HCT116 (cell line): Measurements from ENCODE around the gene TBXAS1.

Experiments used
- ATF3 ChIP-seq: IDR thresholded peaks from 2 replicates; pipeline ENCODE4 v1.6.1; 2012
- CEBPB ChIP-seq: IDR thresholded peaks from 2 replicates; pipeline ENCODE4 v1.6.1; 2012; ENCODE audit warnings: low read depth
- CTCF ChIP-seq, 3 experiments: fragments of 200-600 bp in 1 of 3; sonication (generic) in 1 of 3; IDR thresholded peaks in 2 of 3; conservative IDR thresholded peaks in 1 of 3; 2 replicates each; pipeline ENCODE4 v1.5.1; 2012 to 2017; ENCODE audit warnings: low read depth in 2 of 3, low read length in 2 of 3, antibody characterized with exemption in 1 of 3, borderline replicate concordance in 1 of 3, control low read depth in 1 of 3, mild to moderate bottlenecking in 1 of 3, mixed read lengths in 1 of 3, mixed run types in 1 of 3, moderate library complexity in 1 of 3; ENCODE audit not compliant: insufficient read depth in 1 of 3
- EGR1 ChIP-seq: IDR thresholded peaks from 2 replicates; pipeline ENCODE4 v1.6.1; 2012; ENCODE audit warnings: low read depth
- EZH2 ChIP-seq: fragments of 200-600 bp; sonication (generic); IDR thresholded peaks from 2 replicates; pipeline ENCODE4 v1.6.1; 2017; ENCODE audit warnings: antibody characterized with exemption, mixed run types
- POLR2A ChIP-seq: IDR thresholded peaks from 2 replicates; pipeline ENCODE4 v1.7.0; 2011; ENCODE audit warnings: borderline replicate concordance; ENCODE audit not compliant: insufficient read depth, insufficient read length; ENCODE audit errors: extremely low read depth
- POLR2AphosphoS5 ChIP-seq: IDR thresholded peaks from 2 replicates; pipeline ENCODE4 v1.6.1; 2011; ENCODE audit warnings: mild to moderate bottlenecking, low read depth, low read length, moderate library complexity
- REST ChIP-seq: IDR thresholded peaks from 2 replicates; pipeline ENCODE4 v1.6.1; 2012; ENCODE audit warnings: low read depth
- YY1 ChIP-seq: IDR thresholded peaks from 2 replicates; pipeline ENCODE4 v1.6.1; 2011; ENCODE audit warnings: low read length, low read depth, moderate library complexity, mild to moderate bottlenecking; ENCODE audit not compliant: insufficient replicate concordance; ENCODE audit errors: extremely low read depth
- ZFX ChIP-seq: fragments of 450-650 bp; IDR thresholded peaks from 2 replicates; pipeline ENCODE4 v1.6.1; 2017
- TF ChIP-seq, protein P1 (sequence below): IDR thresholded peaks from 2 replicates; pipeline ENCODE4 v1.6.1; 2012

DNA sequence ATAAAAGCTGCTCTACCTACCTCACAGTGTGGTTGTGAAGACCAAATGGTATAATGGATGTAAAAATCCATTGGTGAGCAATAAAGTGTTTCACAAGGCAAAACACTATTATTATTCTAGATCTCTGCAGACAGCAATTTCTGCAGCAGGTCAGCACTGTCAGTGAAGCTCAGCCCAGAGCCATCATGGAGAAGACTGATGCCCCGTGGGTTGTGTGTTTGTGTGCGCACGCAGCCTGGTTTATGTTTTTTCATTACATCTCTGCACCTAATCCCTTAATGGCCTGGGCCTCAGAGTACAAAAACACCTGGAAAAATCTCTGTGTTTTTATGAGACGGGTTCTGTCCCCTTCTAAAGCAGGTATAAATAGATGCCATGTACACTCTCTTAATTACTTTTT lies 169.5 kb downstream of the TBXAS1 start:
- TF ChIP-seq POLR2AphosphoS5, result no peak
- TF ChIP-seq, protein P1, sequence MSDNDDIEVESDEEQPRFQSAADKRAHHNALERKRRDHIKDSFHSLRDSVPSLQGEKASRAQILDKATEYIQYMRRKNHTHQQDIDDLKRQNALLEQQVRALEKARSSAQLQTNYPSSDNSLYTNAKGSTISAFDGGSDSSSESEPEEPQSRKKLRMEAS, result no peak
- TF ChIP-seq ZFX, result no peak
- TF ChIP-seq CEBPB, result no peak
- TF ChIP-seq CTCF (IDR thresholded peaks at IDR 0.05 in 2 of 3, conservative IDR thresholded peaks at IDR 0.05 in 1 of 3; ENCODE audit: borderline replicate concordance in 1 of 3, insufficient read depth in 1 of 3, low read depth in 2 of 3, low read length in 2 of 3), result no peak
- no peak for TF ChIP-seq EGR1
- TF ChIP-seq ATF3, result no peak
- TF ChIP-seq YY1, result no peak
- TF ChIP-seq POLR2A, result no peak
- no peak for TF ChIP-seq EZH2
- TF ChIP-seq REST, result no peak
